ENCODE measurements around the gene GRID2. TPM values are rescaled to one million over a fixed set of nuclear protein-coding genes. Genes with fewer than 3 reads are reported as not detected.

Gene GRID2
- total RNA-seq, 1 experiment from 2014 or later, result not detected

DNA sequence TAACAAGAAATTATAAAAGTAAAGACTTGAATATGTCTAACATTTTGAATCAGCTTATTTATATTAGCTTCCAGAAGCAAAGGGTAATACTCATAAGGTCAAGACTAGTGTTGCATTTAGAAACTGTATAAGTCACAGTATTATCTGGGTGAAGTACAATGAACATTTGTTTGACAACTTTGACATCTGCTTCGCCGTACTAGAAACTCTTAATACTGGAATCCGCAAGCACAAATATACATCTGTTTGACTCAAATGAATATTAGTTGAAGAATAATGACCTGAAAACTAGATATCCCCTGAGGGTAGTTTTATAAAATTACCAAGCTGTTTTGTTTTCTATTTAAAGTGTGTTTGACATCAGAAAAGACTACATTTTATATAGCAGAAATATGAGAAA is 1389.4 kb downstream of the GRID2 start:
- no peaks in the 10 kb centered on the region for H3K27me3 ChIP-seq (replicated peaks; ENCODE audit: control insufficient read depth, insufficient read depth, low read length)
- no peaks in the 10 kb centered on the region for H3K9me3 Mint-ChIP-seq (ENCODE audit: unreplicated experiment)
- ChIA-PET POLR2A (no interaction called here), CTCF (no interaction called here)
- no peak for TF ChIP-seq CTCF (IDR thresholded peaks at IDR 0.05; ENCODE audit: insufficient read depth in 1 of 2, low read depth in 1 of 2, low read length in 1 of 2, severe bottlenecking in 1 of 2, unreplicated experiment in 1 of 2)
- intact Hi-C loops (cut with micrococcal nuclease; ENCODE audit: unreplicated experiment), result no loop called here
- H3K4me3 ChIP-seq (ENCODE audit: low read depth, low read length), result no peak overlapping the region
- DNase-seq, result no peak
- H3K36me3 Mint-ChIP-seq (ENCODE audit: insufficient read depth, unreplicated experiment), result no peaks in the 10 kb centered on the region
- no peaks in the 10 kb centered on the region for H3K9me3 ChIP-seq
- H3K27ac Mint-ChIP-seq (ENCODE audit: unreplicated experiment), result no peak overlapping the region
- H3K36me3 ChIP-seq (ENCODE audit: control insufficient read depth, insufficient read depth, low read length), result no peaks in the 10 kb centered on the region
- no peaks in the 10 kb centered on the region for H3K4me1 Mint-ChIP-seq (ENCODE audit: low read depth, unreplicated experiment)
- H3K27me3 Mint-ChIP-seq (ENCODE audit: insufficient read depth, unreplicated experiment), result peaks cover 2% of the 10 kb centered on the region
- H3K4me1 ChIP-seq, result no peaks in the 10 kb centered on the region
- no TSS peak for BruUV-seq (replicated peaks)
- no peak overlapping the region for H3K4me3 Mint-ChIP-seq (ENCODE audit: unreplicated experiment)

GRCh38 chr4:93698686-93699085 is 1394.9 kb downstream of the GRID2 start:
- TF ChIP-seq CTCF (IDR thresholded peaks at IDR 0.05; ENCODE audit: insufficient read depth in 1 of 2, low read depth in 1 of 2, low read length in 1 of 2, severe bottlenecking in 1 of 2, unreplicated experiment in 1 of 2), result no peak
- no peaks in the 10 kb centered on the region for H3K9me3 Mint-ChIP-seq (ENCODE audit: unreplicated experiment)
- Histone ChIP-seq H3K4me1 (no peaks in the 10 kb centered on the region), H3K4me3 (ENCODE audit: low read depth, low read length) (no peak overlapping the region), H3K27me3 (replicated peaks; ENCODE audit: control insufficient read depth, insufficient read depth, low read length) (no peaks in the 10 kb centered on the region), H3K36me3 (ENCODE audit: control insufficient read depth, insufficient read depth, low read length) (no peaks in the 10 kb centered on the region), H3K9me3 (no peaks in the 10 kb centered on the region)
- peaks cover 2% of the 10 kb centered on the region for H3K27me3 Mint-ChIP-seq (ENCODE audit: insufficient read depth, unreplicated experiment)
- no peak overlapping the region for H3K4me3 Mint-ChIP-seq (ENCODE audit: unreplicated experiment)
- no peaks in the 10 kb centered on the region for H3K36me3 Mint-ChIP-seq (ENCODE audit: insufficient read depth, unreplicated experiment)
- no peak overlapping the region for H3K27ac Mint-ChIP-seq (ENCODE audit: unreplicated experiment)
- ChIA-PET CTCF (no interaction called here), POLR2A (no interaction called here)
- H3K4me1 Mint-ChIP-seq (ENCODE audit: low read depth, unreplicated experiment), result no peaks in the 10 kb centered on the region
- no TSS peak for BruUV-seq (replicated peaks)
- no peak for DNase-seq
- intact Hi-C loops (cut with micrococcal nuclease; ENCODE audit: unreplicated experiment), result no loop called here

- TF ChIP-seq CTCF (IDR thresholded peaks at IDR 0.05; ENCODE audit: insufficient read depth in 1 of 2, low read depth in 1 of 2, low read length in 1 of 2, severe bottlenecking in 1 of 2, unreplicated experiment in 1 of 2), result no peak
- no peaks in the 10 kb centered on the region for H3K36me3 Mint-ChIP-seq (ENCODE audit: insufficient read depth, unreplicated experiment)
- POLR2A ChIA-PET, result no interaction called here
- H3K9me3 ChIP-seq, result no peaks in the 10 kb centered on the region
- peaks cover 2% of the 10 kb centered on the region for H3K27me3 Mint-ChIP-seq (ENCODE audit: insufficient read depth, unreplicated experiment)
- DNase-seq, result no peak
- no peaks in the 10 kb centered on the region for H3K4me1 ChIP-seq
- no peak overlapping the region for H3K4me3 Mint-ChIP-seq (ENCODE audit: unreplicated experiment)
- H3K27me3 ChIP-seq (replicated peaks; ENCODE audit: control insufficient read depth, insufficient read depth, low read length), result no peaks in the 10 kb centered on the region
- no peaks in the 10 kb centered on the region for H3K4me1 Mint-ChIP-seq (ENCODE audit: low read depth, unreplicated experiment)
- intact Hi-C loops (cut with micrococcal nuclease; ENCODE audit: unreplicated experiment), result no loop called here
- H3K9me3 Mint-ChIP-seq (ENCODE audit: unreplicated experiment), result no peaks in the 10 kb centered on the region
- H3K27ac Mint-ChIP-seq (ENCODE audit: unreplicated experiment), result no peak overlapping the region
- CTCF ChIA-PET, result no interaction called here
- no peaks in the 10 kb centered on the region for H3K36me3 ChIP-seq (ENCODE audit: control insufficient read depth, insufficient read depth, low read length)
- no peak overlapping the region for H3K4me3 ChIP-seq (ENCODE audit: low read depth, low read length)
- no TSS peak for BruUV-seq (replicated peaks)
These were observed 1396.8 kb downstream of the GRID2 start for GRCh38 chr4:93700571-93700970.
